Body of pancreas (tissue), 4 donors: ENCODE results near the gene KIAA1671. TPM values are rescaled to one million over a fixed set of nuclear protein-coding genes. Genes with fewer than 3 reads are reported as not detected.
"Not testable (repeated sequence)": the region's sequence is repeated elsewhere in the genome, so short reads cannot be mapped to it uniquely, and the experiment has no call there.

ENCODE experiments used
- ATAC-seq: fragments of 150-250 bp; one replicate; pipeline ENCODE4 v1.9.1; 2016
- DNase-seq, 4 donors: peaks; one replicate each; pipeline ENCODE4 v3.0.0-alpha.2; 2019
- H3K27ac ChIP-seq, 4 donors: fragments of 200-600 bp; sonication (generic); 1 replicate in 3 of 4; 2 replicates in 1 of 4; pipeline versions ENCODE4 v1.5.1 to v1.6.1; 2016 to 2019; ENCODE audit warnings: mild to moderate bottlenecking in 1 of 4, mixed read lengths in 1 of 4, moderate library complexity in 1 of 4
- H3K27me3 ChIP-seq, 2 donors: fragments of 200-600 bp; sonication (generic); one replicate each; pipeline ENCODE4 v1.6.0; 2016; ENCODE audit warnings: mild to moderate bottlenecking in 1 of 2
- H3K36me3 ChIP-seq, 2 donors: fragments of 200-600 bp; sonication (generic); replicated peaks in 1 of 2; 2 replicates each; pipeline ENCODE4 v1.5.1; 2016; ENCODE audit warnings: low read depth in 2 of 2; ENCODE audit not compliant: insufficient read depth in 1 of 2
- H3K4me1 ChIP-seq: fragments of 200-600 bp; sonication (generic); one replicate; pipeline ENCODE4 v1.6.0; 2016
- H3K4me3 ChIP-seq, 2 donors: fragments of 200-600 bp; sonication (generic); 1 replicate in 1 of 2; 2 replicates in 1 of 2; pipeline ENCODE4 v1.5.1; 2016 to 2019
- H3K9me3 ChIP-seq, 3 donors: fragments of 200-600 bp; sonication (generic); 1 replicate in 2 of 3; 2 replicates in 1 of 3; pipeline ENCODE4 v1.5.1; 2016
- POLR2A ChIP-seq, 3 donors: fragments of 450-650 bp; IDR thresholded peaks; one replicate each; pipeline ENCODE4 v1.6.1; 2016; ENCODE audit warnings: antibody characterized with exemption in 3 of 3, mild to moderate bottlenecking in 2 of 3
- WGBS, 2 donors: methylation state at CpG; one replicate each; pipeline ENCODE4 v1.1.5; 2017; 5-methylcytosine and 5-hydroxymethylcytosine counted together
- intact Hi-C: fragments of 100-400 bp; cut with DNase I; formaldehyde crosslinking; loops from one replicate; pipeline ENCODE4 v1.15.1; 2023
- total RNA-seq, 2 donors: library from RNA; depleted of rRNA; stranded (reverse); fragments of >200 nt; gene quantifications; one replicate each; pipeline ENCODE4 v1.1.0, GENCODE V29; 2016
- TF ChIP-seq, protein P1 (sequence below), 7 experiments: fragments of 450-650 bp in 4 of 7; fragments of 200-600 bp in 3 of 7; sonication (generic) in 3 of 7; IDR thresholded peaks; one replicate each; pipeline ENCODE4 v1.5.1; 2016 to 2019; ENCODE audit warnings: antibody characterized with exemption in 7 of 7

The KIAA1671 gene
- total RNA-seq, 2 donors from 2014 or later: 24.9 to 79.8 TPM

DNA sequence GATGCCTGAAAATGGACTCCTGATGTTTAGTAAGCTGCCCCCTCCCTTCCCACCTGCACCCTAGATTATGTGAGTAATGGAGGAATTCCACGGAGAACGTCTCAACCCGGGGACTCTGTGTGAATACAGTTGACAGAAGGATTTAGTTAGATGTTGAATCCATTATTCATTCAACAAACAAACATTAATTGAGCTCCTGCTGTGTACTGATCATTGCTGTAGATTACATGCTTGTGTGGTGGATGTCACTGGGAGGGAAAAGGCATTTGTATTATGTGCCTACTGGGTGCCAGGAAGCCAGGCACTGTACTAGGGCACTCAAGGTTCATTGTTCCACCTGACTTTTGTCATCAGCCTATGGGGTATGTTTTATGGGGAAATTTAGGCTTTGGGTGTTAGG lies 224.3 kb downstream of the KIAA1671 start:
- Histone ChIP-seq H3K27ac (no peak overlapping the region), H3K9me3 (no peaks in the 10 kb centered on the region), H3K4me3 (no peak overlapping the region), H3K36me3 (peaks cover 0 to 24% of the 10 kb centered on the region in 2 donors), H3K4me1 (no peaks in the 10 kb centered on the region), H3K27me3 (no peaks in the 10 kb centered on the region)
- DNase-seq (no peak), ATAC-seq (no peak)
- no peak for TF ChIP-seq POLR2A (IDR thresholded peaks at IDR 0.05)
- TF ChIP-seq, protein P1, sequence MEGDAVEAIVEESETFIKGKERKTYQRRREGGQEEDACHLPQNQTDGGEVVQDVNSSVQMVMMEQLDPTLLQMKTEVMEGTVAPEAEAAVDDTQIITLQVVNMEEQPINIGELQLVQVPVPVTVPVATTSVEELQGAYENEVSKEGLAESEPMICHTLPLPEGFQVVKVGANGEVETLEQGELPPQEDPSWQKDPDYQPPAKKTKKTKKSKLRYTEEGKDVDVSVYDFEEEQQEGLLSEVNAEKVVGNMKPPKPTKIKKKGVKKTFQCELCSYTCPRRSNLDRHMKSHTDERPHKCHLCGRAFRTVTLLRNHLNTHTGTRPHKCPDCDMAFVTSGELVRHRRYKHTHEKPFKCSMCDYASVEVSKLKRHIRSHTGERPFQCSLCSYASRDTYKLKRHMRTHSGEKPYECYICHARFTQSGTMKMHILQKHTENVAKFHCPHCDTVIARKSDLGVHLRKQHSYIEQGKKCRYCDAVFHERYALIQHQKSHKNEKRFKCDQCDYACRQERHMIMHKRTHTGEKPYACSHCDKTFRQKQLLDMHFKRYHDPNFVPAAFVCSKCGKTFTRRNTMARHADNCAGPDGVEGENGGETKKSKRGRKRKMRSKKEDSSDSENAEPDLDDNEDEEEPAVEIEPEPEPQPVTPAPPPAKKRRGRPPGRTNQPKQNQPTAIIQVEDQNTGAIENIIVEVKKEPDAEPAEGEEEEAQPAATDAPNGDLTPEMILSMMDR (IDR thresholded peaks at IDR 0.05): no peak
- WGBS, 2 donors: 82 to 88% methylated on average over 3 of the region's 3 CpGs
- intact Hi-C loops: no loop called here

DNA sequence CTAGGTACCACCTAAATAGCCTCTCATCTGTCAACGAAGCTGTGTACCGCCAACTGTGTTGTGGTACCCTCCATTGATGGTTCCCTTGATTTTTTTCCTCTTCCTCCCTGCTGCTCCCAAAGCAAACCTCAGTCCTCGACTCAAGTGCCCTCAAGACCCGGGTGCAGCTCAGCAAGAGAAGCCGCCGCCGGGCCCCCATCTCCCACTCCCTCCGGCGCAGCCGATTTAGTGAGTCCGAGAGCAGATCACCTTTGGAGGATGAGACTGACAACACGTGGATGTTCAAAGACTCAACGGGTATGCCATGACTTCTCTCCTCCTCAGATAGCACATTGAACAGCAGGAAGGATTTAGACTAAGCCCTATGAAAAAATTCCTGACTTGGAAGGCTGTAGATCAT lies 224.7 kb downstream of the KIAA1671 start:
- Histone ChIP-seq H3K27me3 (no peaks in the 10 kb centered on the region), H3K27ac (no peak overlapping the region), H3K36me3 (peaks cover 0 to 24% of the 10 kb centered on the region in 2 donors), H3K4me3 (no peak overlapping the region), H3K9me3 (no peaks in the 10 kb centered on the region), H3K4me1 (no peaks in the 10 kb centered on the region)
- DNase-seq (no peak), ATAC-seq (no peak)
- 87 to 93% methylated on average over 13 of the region's 13 CpGs for WGBS, 2 donors
- TF ChIP-seq, protein P1 (IDR thresholded peaks at IDR 0.05): no peak
- TF ChIP-seq POLR2A (IDR thresholded peaks at IDR 0.05): no peak
- intact Hi-C loops: no loop called here

DNA sequence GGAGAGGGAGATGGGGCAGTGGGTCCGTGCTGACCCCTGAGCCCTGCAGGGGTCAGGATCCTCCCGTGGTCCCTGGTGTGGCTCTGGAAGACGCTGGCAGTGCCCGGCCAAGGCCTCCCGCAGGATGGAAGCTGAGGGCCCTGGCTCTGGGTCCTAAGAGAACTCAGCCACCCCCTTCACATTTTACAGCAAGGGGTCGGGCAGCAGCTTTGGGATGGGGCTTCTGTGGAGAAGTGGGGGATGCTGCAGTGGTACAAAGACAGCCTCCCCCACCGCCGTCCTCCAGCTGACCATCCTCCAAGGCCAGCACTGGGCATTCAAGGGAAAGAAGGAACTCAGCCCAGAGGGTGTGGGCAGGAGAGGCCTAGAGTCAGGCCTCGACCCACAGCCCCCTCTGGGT lies 225.4 kb downstream of the KIAA1671 start:
- 86 to 89% methylated on average over 4 to 9 of the region's 9 CpGs for WGBS, 2 donors
- Histone ChIP-seq H3K4me1 (no peaks in the 10 kb centered on the region), H3K27me3 (no peaks in the 10 kb centered on the region), H3K36me3 (peaks cover 0 to 24% of the 10 kb centered on the region in 2 donors), H3K9me3 (no peaks in the 10 kb centered on the region), H3K4me3 (no peak overlapping the region), H3K27ac (no peak overlapping the region)
- ATAC-seq (no peak), DNase-seq (no peak)
- intact Hi-C loops: no loop called here
- TF ChIP-seq, protein P1 (IDR thresholded peaks at IDR 0.05): no peak
- TF ChIP-seq POLR2A (IDR thresholded peaks at IDR 0.05): no peak

DNA sequence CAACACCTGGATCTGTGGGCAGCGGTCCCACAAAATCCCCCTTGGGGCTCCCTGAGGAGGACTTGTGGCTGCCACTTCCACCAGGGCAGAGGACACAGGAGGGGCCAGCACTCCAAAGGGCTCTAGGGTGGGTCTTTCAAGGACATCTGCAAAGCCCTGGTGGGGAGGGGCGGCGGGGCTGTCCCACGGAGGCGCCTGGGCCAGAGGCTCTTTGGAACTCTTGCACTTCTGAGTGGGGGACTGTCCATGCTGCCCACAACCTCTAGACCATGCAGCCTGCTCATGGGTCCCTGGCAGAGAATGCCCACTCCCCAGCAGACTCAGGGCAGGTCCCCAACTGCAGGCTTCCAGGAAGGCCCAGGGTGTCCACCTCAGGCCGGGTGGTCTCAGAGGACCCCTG lies 225.8 kb downstream of the KIAA1671 start:
- H3K4me3 ChIP-seq, H3K9me3 ChIP-seq, intact Hi-C loops, DNase-seq, ATAC-seq, H3K27ac ChIP-seq, H3K27me3 ChIP-seq, H3K4me1 ChIP-seq: not testable (repeated sequence)
- 86% methylated on average over 6 of the region's 6 CpGs; no CpG with 5 or more reads in 1 of the 2 donors for WGBS, 2 donors
- H3K36me3 ChIP-seq: peaks cover 0 to 24% of the 10 kb centered on the region in 2 donors

DNA sequence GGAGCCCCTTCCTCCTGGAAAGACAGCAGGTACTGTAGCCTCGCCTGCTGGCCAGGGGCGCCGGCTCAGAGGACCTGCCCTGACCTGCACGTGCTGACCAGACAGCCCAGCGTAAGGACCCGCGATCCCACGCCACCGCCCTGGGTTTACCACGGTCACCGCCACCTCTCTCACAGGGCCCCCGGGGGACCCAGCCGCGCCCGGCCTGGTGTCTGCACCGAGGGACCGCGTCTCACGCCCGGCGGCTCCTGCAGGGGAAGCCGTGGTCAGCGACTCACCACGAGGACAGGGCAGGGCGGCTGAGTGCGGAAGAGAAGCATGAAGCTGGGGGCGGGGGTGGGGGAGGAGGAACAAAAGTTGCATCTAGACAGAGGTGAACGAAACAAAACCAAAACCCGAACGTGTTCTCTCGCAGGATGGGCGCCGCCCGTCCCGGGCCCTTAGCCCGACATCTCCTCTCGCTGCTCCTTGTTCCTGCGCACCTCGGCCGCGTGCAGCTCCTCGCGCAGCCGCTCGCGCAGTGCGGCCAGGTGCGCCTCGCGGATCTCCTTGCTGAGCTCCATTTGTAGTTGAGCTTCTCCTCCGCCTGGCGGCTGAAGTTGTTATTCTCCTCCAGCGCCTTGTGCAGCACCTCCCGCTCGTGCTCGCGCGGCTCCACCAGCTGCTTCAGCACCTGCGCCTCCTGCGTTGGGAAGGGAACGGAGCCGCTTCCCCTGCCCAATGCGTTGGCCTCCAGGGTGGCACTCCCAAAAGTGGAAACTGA lies 226.5 kb downstream of the KIAA1671 start:
- H3K27me3 ChIP-seq, H3K27ac ChIP-seq, H3K4me1 ChIP-seq, intact Hi-C loops, H3K4me3 ChIP-seq, ATAC-seq, DNase-seq, H3K9me3 ChIP-seq: not testable (repeated sequence)
- peaks cover 0 to 23% of the 10 kb centered on the region in 2 donors for H3K36me3 ChIP-seq
- 92 to 95% methylated on average over 33 to 37 of the region's 63 CpGs for WGBS, 2 donors
